GM19467 (cell line): ENCODE results near the gene AFF3.

ENCODE experiments used
- ATAC-seq: cut with Tn5 transposase; IDR thresholded peaks from one replicate; pipeline ENCODE4 v1.9.1; 2021; ENCODE audit warnings: mild to moderate bottlenecking, moderate library complexity; ENCODE audit not compliant: unreplicated experiment

AFF3 gene

DNA sequence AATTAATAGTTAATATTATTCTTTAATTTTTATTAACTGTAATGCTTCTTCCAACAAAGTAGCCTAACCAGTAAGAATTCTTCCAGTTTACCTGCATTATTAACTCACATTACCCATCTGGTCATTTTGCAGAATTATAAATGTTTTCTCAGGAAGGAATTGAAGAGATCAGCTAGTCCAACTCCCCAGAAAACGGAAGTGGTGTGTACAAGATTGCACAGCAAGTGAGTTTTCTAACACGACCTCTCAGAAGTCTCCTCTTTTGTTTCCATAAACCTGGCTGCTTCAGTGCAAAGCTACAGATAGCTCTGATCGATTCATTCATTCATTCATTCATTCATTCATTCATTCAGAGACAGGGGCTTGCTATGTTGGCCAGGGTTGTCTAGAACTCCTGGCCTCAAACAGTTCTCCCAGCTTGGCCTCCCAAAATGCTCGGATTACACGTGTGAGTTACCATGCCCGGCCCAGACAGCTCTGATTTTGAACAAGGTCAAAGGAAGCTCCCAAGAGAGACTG, 523.8 kb downstream of the AFF3 start:
- ATAC-seq, result no peak

GRCh38 chr2:99617811-99618210, 524.6 kb downstream of the AFF3 start:
- no peak for ATAC-seq

DNA sequence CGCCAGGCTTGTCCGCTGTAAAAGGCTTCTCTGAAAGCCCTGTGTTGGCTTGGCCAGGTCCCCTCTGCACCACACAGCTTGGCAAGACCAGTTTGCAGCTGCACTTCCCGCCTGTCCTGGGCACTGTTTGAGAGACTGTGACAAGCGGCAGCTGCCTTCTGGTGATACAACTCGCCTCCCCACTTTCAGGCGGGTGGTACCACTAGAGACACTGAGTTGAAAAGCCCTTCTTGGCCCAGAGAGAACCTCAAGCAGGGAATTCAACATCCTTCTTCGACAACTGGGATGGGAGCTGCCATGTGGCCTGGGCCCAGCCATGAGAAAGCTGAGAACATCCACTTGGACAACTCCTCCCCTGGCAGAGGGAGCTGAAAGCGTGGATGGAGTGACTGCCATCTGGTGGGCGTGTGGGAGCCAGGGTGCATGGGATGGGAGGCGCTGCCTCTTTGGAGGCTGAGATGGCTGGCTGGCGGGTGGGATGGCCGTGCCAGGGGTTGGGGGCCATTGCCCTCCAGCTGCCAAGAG, 527.1 kb downstream of the AFF3 start:
- no peak for ATAC-seq

DNA sequence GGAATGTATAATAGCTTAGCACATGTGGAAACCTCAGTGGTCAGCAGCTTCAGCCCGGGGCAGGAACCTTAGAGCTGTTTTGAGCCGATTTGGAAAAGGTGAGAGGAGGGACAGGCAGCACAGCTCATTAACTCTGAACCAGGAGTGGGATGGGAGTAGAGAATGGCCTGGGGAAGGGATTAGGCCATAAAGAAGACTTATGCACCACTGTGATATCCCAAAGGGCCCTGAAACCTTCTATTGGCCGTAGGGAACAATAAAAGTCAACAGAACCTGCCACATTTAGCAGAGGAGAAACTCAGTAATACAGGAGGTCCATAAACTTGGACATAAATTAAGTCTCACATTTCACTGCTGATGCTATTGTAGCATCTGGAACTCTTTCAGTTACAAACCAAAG, 528.4 kb downstream of the AFF3 start:
- no peak for ATAC-seq

- no peak for ATAC-seq
Measured at GRCh38 chr2:99611786-99612185, 530.6 kb downstream of the AFF3 start.

DNA sequence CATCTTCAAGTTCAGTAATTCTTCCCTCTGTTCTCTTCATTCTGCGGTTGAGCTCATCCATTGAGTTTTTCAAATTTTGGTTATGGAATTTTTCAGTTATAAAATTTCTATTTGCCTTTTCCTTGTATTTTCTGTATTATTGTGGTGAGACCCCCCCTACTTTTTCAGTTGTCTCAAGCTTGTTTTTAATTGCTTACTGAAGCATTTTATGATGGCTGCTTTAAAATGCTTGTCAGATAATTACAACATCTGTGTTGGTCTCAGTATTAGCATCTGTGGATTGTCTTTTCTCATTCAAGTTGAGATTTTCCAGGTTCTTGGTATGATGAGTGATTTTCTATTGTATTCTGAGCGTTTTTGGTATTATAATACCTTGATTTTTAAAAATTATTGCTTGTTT, 531.4 kb downstream of the AFF3 start:
- ATAC-seq, result no peak

DNA sequence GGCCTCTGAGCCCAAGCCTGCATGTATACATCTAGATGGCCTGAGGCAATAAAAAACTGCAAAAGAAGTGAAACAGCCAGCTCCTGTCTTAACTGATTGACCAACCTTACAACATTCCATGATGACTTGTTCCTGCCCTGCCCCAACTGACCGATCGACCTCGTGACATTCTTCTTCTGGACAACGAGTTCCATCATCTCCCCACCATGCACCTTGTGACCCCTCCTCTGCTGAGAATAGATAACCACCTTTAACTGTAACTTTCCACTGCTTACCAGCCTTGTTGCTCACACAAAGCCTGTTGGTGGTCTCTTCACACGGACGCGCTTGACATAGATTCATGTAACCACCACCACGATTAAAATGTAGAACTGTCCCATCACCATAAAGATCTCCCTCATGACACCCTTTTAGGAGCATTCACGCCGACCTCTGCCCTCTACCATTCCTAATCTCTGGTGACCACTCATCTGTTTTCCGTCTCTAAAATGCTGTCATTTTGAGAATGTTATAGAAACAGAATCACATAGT, 532.5 kb downstream of the AFF3 start:
- no peak for ATAC-seq

GRCh38 chr2:99608861-99609260, 533.5 kb downstream of the AFF3 start:
- no peak for ATAC-seq

- no peak for ATAC-seq
Measured at GRCh38 chr2:99607861-99608491, 534.4 kb downstream of the AFF3 start.

DNA sequence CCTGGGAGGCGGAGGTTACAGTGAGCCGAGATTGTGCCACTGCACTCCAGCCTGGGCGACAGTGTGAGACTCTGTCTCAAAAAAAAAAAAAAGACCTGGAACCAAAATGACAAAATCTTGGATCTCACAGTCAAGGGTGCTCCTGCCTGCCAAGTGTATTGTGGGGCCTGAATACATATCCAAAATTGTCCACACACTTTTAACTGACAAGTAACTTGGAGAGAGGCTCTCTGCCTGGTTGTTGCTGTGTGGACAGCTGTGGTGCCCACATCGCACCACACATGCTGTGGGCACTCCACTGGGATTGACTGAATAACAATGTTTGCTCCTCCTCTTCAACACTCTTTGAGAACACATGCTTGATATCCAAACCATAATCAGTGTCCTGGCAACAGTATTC, 534.9 kb downstream of the AFF3 start:
- ATAC-seq, result no peak

DNA sequence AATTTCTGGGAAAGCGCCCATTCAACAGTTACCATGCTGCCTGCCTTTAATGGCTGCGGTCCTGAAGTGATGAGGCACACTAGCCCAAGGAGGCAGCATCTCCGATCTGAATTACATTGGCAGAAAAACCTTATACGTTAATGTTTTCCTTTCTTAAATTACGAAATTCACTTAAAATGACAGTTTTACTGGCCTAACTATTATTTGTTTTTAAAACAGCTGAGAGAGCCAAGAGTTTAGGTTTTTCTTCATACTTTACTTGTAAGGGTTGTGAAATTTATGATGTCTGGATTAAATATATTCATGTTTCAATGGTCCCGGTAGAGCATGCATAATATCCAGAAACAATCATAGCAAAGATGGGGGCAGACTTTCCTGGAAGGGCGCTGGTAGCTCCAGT, 537.4 kb downstream of the AFF3 start:
- no peak for ATAC-seq

DNA sequence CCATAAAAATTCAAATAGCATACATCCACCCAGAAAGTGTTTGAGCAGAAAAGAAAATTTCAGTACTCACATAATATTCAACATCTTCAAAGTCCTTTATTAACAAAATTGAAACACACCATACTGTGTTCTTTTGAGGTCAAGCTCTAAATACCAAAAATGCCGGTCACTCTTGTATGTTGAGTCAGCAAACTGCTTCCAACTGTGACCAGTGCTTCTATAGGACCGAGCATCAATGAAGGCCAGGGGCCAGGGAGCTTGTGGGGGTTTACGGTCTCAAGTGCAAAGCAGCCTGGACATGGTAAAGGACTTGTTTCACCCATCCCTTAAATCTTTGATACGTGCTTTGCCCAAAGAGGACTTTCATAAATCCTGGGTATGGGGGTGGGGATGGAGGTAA, 539.9 kb downstream of the AFF3 start:
- no peak for ATAC-seq

DNA sequence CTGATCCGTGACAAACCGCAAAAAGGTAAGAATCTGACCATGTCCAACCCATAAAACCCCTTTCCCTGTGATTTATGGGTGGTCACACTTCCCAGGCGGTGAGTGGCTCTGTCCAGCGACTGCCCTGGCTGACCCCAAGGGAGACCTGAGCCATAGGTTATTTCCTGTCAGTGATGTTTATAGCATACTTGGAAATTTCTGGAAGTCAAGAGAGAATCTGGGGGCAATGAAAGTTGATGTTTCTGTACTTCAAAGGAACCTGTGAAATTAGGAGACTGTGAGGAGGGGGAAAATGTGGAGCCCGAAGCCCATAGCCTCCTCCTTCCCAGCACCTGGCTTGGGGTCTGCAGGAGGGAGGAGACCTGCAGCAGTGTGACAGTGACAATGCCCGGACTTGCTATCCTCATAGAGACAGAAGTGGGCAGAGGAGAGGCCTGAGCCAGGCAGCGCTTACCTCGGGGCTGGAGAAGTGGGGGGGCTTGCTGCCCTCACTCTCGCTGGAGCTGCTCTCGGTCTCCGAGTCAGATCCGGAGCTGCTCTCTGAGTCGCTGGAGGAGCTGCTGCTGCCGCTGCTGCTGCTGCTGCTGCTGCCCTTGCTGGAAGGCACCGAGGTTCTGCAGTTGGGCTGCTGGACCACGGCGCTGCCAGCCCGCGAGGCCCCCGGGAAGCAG, 541.3 kb downstream of the AFF3 start:
- ATAC-seq, result no peak

DNA sequence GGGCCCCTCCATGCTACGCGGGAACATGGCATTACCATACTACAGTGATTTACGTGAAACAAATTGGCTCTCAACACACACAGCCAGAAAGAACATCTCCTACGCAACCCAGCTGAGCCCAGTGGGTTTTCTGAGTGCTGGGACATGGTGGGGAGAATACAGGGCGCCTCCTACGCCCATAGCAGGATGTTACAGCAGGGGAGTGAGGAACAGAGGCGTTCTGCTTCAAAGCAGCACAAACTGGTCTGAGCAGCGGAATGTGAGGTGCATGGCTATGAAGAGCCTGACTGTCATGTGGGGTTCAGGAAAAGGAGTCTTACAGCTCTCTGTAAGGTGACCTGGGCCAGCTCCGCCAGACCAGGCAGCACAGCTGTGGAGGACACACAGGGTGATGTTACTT, 543.9 kb downstream of the AFF3 start:
- no peak for ATAC-seq

GRCh38 chr2:99597616-99598015, 544.8 kb downstream of the AFF3 start:
- ATAC-seq, result no peak

GRCh38 chr2:99595373-99595772, 547.0 kb downstream of the AFF3 start:
- ATAC-seq, result no peak

GRCh38 chr2:99593692-99594427, 548.5 kb downstream of the AFF3 start:
- ATAC-seq, result no peak

- ATAC-seq, result no peak
Measured at GRCh38 chr2:99576775-99577174, 565.6 kb downstream of the AFF3 start.

DNA sequence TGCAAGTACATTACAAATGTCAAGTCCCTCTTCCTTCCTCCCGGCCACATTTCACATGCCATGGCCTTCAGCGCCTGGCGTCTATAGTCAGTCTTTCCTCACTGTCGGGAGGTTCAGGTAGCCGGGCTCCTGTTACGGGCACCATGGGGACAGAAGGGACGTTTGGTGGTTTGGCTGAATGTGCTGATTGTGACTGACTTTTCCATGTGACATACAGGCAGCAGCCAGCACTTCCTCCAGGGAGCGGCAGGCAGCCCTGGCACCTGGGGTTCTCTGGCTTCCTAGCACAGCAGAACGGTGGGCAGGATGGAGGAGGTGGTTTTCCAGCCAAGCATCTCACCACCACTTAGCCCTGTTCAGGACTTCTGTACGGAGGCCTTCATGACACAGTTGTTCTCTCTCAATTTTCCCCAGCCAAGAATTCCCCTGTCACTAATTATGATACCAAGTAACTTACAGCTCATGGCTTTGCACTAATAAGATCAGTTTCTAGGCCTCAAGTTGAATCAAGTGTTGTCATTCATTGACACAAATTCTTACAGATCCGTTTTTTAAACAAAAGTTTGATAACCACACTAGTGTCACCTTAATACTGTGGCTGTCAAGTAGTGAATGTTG, 568.6 kb downstream of the AFF3 start:
- no peak for ATAC-seq

DNA sequence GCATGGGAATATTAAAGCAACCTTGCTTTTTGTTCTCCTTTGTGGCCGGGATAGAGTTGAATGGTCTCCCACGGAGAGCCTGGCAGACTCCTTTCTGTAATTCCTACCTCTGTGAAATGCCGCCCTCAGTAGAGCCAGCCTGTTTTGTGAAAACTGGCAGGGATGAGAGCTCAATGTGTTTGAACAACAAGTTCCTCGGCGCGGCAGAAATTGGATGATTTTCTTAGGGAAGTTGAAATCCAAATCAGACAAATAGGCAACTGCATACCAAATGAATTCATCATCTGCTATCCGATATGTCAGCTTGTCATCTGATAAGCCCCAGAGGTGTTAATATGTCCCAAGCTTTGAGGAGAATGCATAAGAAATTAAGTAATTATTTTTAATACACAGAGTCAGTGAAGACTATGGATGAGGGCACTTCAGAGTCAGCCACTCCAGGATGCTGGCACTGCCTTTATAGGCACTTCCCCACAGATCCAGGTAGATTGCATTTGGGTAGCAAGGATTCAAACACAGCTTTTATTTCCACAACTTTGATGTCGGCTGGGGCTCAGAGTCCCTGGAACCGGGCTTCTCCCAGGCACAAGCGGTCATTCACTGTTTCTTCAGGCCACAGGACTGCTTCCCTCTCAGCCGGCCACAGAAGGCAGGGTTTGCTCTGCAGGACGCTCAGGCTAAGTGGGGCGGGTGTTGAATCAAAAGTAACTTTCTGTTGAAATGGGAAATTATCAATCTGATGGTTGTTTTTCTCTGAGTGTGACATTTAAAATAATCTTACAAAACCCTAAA, 569.8 kb downstream of the AFF3 start:
- no peak for ATAC-seq
